ENCODE results near the gene UTP18. TPM values are rescaled to one million over a fixed set of nuclear protein-coding genes. Genes with fewer than 3 reads are reported as not detected.

Gene UTP18
- total and polyA plus RNA-seq, 5 donors from 2014 or later, result 50.2 to 56.7 (median 55.4) TPM

- peaks cover 25 to 42% (median 29%) of the 10 kb centered on the region in 4 donors for H3K4me1 Mint-ChIP-seq
- no peak for DNase-seq
- no peak overlapping the region for H3K27ac ChIP-seq (ENCODE audit: insufficient read depth, low read length, poor library complexity, severe bottlenecking)
- H3K4me1 ChIP-seq (ENCODE audit: control insufficient read depth, insufficient read depth, low read length, poor library complexity, severe bottlenecking), result peaks cover 9% of the 10 kb centered on the region
- no peaks in the 10 kb centered on the region for H3K27me3 Mint-ChIP-seq
- H3K4me3 Mint-ChIP-seq, result no peak overlapping the region
- no peak overlapping the region for H3K4me3 ChIP-seq (ENCODE audit: low read depth, low read length)
- no peak overlapping the region for H3K27ac Mint-ChIP-seq
- H3K9me3 Mint-ChIP-seq, result no peaks in the 10 kb centered on the region
- peaks cover 19% of the 10 kb centered on the region for H3K36me3 ChIP-seq (ENCODE audit: control insufficient read depth, insufficient read depth, low read length)
- no peaks in the 10 kb centered on the region for H3K9me3 ChIP-seq (ENCODE audit: control insufficient read depth in 2 of 2, low read length in 2 of 2)
- H3K27me3 ChIP-seq (ENCODE audit: control insufficient read depth, insufficient read depth, low read length), result no peaks in the 10 kb centered on the region
- peaks cover 25% of the 10 kb centered on the region for H3K36me3 Mint-ChIP-seq
- no peak for ATAC-seq (ENCODE audit: low read depth in 2 of 2)
These were observed 10.0 kb upstream of the UTP18 start for GRCh38 chr17:51250314-51250840.

- peaks cover 25% of the 10 kb centered on the region for H3K36me3 Mint-ChIP-seq
- DNase-seq (no peak), ATAC-seq (ENCODE audit: low read depth in 2 of 2) (no peak)
- Histone ChIP-seq H3K4me3 (ENCODE audit: low read depth, low read length) (no peak overlapping the region), H3K9me3 (ENCODE audit: control insufficient read depth in 2 of 2, low read length in 2 of 2) (no peaks in the 10 kb centered on the region), H3K36me3 (ENCODE audit: control insufficient read depth, insufficient read depth, low read length) (peaks cover 23% of the 10 kb centered on the region), H3K27me3 (ENCODE audit: control insufficient read depth, insufficient read depth, low read length) (no peaks in the 10 kb centered on the region), H3K27ac (ENCODE audit: insufficient read depth, low read length, poor library complexity, severe bottlenecking) (no peak overlapping the region), H3K4me1 (ENCODE audit: control insufficient read depth, insufficient read depth, low read length, poor library complexity, severe bottlenecking) (peaks cover 9% of the 10 kb centered on the region)
- no peaks in the 10 kb centered on the region for H3K9me3 Mint-ChIP-seq
- no peaks in the 10 kb centered on the region for H3K27me3 Mint-ChIP-seq
- H3K4me3 Mint-ChIP-seq, result peak overlapping the region in 2 of 4 donors; percentile 21 to 27
- peaks cover 27 to 48% (median 32%) of the 10 kb centered on the region in 4 donors for H3K4me1 Mint-ChIP-seq
- no peak overlapping the region for H3K27ac Mint-ChIP-seq
These were observed 9.3 kb upstream of the UTP18 start for GRCh38 chr17:51251010-51251409.

GRCh38 chr17:51255673-51256072 lies 4.7 kb upstream of the UTP18 start:
- Mint-ChIP-seq H3K4me1 (peaks cover 31 to 74% (median 59%) of the 10 kb centered on the region in 4 donors), H3K27ac (no peak overlapping the region), H3K27me3 (no peaks in the 10 kb centered on the region), H3K4me3 (peak overlapping the region in 3 of 4 donors; percentile 0 to 36 (median 21)), H3K36me3 (peaks cover 17% of the 10 kb centered on the region), H3K9me3 (peaks cover 0 to 2% (median 0%) of the 10 kb centered on the region in 7 donors)
- H3K27ac ChIP-seq (ENCODE audit: insufficient read depth, low read length, poor library complexity, severe bottlenecking), result no peak overlapping the region
- no peaks in the 10 kb centered on the region for H3K9me3 ChIP-seq (ENCODE audit: control insufficient read depth in 2 of 2, low read length in 2 of 2)
- H3K36me3 ChIP-seq (ENCODE audit: control insufficient read depth, insufficient read depth, low read length), result peaks cover 29% of the 10 kb centered on the region
- no peaks in the 10 kb centered on the region for H3K27me3 ChIP-seq (ENCODE audit: control insufficient read depth, insufficient read depth, low read length)
- no peak for ATAC-seq (ENCODE audit: low read depth in 2 of 2)
- H3K4me1 ChIP-seq (ENCODE audit: control insufficient read depth, insufficient read depth, low read length, poor library complexity, severe bottlenecking), result peaks cover 33% of the 10 kb centered on the region
- no peak overlapping the region for H3K4me3 ChIP-seq (ENCODE audit: low read depth, low read length)
- DNase-seq, result no peak

- Histone ChIP-seq H3K4me1 (ENCODE audit: control insufficient read depth, insufficient read depth, low read length, poor library complexity, severe bottlenecking) (peaks cover 35% of the 10 kb centered on the region), H3K36me3 (ENCODE audit: control insufficient read depth, insufficient read depth, low read length) (peaks cover 27% of the 10 kb centered on the region), H3K9me3 (ENCODE audit: control insufficient read depth in 2 of 2, low read length in 2 of 2) (no peaks in the 10 kb centered on the region), H3K27me3 (ENCODE audit: control insufficient read depth, insufficient read depth, low read length) (no peaks in the 10 kb centered on the region), H3K27ac (ENCODE audit: insufficient read depth, low read length, poor library complexity, severe bottlenecking) (no peak overlapping the region), H3K4me3 (ENCODE audit: low read depth, low read length) (no peak overlapping the region)
- no peak overlapping the region for H3K27ac Mint-ChIP-seq
- peak overlapping the region in 3 of 4 donors; percentile 0 to 36 (median 21) for H3K4me3 Mint-ChIP-seq
- H3K36me3 Mint-ChIP-seq, result peaks cover 12% of the 10 kb centered on the region
- H3K27me3 Mint-ChIP-seq, result no peaks in the 10 kb centered on the region
- H3K9me3 Mint-ChIP-seq, result peaks cover 0 to 2% (median 0%) of the 10 kb centered on the region in 7 donors
- DNase-seq (no peak), ATAC-seq (ENCODE audit: low read depth in 2 of 2) (no peak)
- peaks cover 27 to 75% (median 57%) of the 10 kb centered on the region in 4 donors for H3K4me1 Mint-ChIP-seq
These were observed 4.2 kb upstream of the UTP18 start for GRCh38 chr17:51256101-51256500.

DNA sequence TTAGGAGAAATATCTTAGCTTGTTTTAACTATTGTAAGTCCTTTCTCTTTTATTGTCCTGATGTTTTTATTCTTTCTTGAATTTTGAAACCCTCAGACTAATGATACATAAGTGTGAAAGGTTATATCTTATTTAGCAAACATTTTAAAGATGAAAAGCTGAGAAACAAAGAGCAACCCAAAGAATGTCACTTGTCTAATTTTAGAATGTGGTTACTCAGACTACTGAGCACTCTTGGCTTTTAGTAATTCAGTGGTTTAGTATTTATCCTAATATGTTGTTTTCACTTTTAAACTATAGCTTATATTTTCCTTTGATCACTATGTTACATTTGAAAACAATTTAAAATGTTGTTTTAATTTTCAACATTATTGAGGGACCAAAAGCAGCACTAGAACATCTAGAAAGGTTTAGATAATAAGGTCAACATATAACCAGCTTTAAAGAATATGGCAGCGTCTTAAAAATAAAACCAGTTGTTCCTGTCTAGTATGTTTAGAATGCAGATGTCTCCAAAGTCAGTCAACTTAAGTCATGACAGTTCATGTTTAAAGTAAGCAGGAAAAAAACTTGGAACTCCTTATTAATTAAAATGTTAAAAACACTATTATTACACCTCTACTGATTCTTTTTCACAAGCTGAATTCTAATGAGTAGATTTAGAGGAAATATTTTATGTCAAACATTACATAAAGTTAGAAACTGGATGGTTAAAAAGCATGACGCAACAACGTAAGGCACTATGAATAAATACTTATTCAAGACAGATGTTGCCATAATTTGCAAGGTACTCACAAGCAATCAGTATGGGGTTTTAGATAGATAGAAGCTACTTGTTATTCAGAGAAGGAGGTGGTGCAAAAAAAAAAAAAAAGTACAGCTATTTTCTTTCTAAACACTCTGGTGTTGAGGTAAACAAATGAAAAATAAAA lies 2.9 kb upstream of the UTP18 start:
- H3K9me3 ChIP-seq (ENCODE audit: control insufficient read depth in 2 of 2, low read length in 2 of 2), result no peaks in the 10 kb centered on the region
- no peaks in the 10 kb centered on the region for H3K27me3 ChIP-seq (ENCODE audit: control insufficient read depth, insufficient read depth, low read length)
- DNase-seq (no peak), ATAC-seq (ENCODE audit: low read depth in 2 of 2) (no peak)
- peak overlapping the region; percentile 21 for H3K27ac ChIP-seq (ENCODE audit: insufficient read depth, low read length, poor library complexity, severe bottlenecking)
- H3K4me1 ChIP-seq (ENCODE audit: control insufficient read depth, insufficient read depth, low read length, poor library complexity, severe bottlenecking), result peaks cover 46% of the 10 kb centered on the region
- peaks cover 0 to 2% (median 0%) of the 10 kb centered on the region in 7 donors for H3K9me3 Mint-ChIP-seq
- no peaks in the 10 kb centered on the region for H3K27me3 Mint-ChIP-seq
- H3K4me3 Mint-ChIP-seq, result peak overlapping the region; percentile 94 to 97 (median 97)
- H3K4me1 Mint-ChIP-seq, result peaks cover 30 to 80% (median 63%) of the 10 kb centered on the region in 4 donors
- H3K36me3 Mint-ChIP-seq, result peaks cover 12% of the 10 kb centered on the region
- H3K4me3 ChIP-seq (ENCODE audit: low read depth, low read length), result peak overlapping the region; percentile 87
- H3K27ac Mint-ChIP-seq, result peak overlapping the region in 2 of 3 donors; percentile 32 to 89
- H3K36me3 ChIP-seq (ENCODE audit: control insufficient read depth, insufficient read depth, low read length), result peaks cover 17% of the 10 kb centered on the region

GRCh38 chr17:51258756-51259563 lies 1.4 kb upstream of the UTP18 start:
- H3K4me1 ChIP-seq (ENCODE audit: control insufficient read depth, insufficient read depth, low read length, poor library complexity, severe bottlenecking), result peaks cover 61% of the 10 kb centered on the region
- peak overlapping the region; percentile 97 for H3K27ac ChIP-seq (ENCODE audit: insufficient read depth, low read length, poor library complexity, severe bottlenecking)
- ATAC-seq (ENCODE audit: low read depth in 2 of 2) (no peak), DNase-seq (peak in 1 of 3 donors; percentile 8)
- H3K27me3 ChIP-seq (ENCODE audit: control insufficient read depth, insufficient read depth, low read length), result no peaks in the 10 kb centered on the region
- H3K4me3 ChIP-seq (ENCODE audit: low read depth, low read length), result peak overlapping the region; percentile 87
- no peaks in the 10 kb centered on the region for H3K9me3 ChIP-seq (ENCODE audit: control insufficient read depth in 2 of 2, low read length in 2 of 2)
- peak overlapping the region; percentile 54 to 89 (median 87) for H3K27ac Mint-ChIP-seq
- H3K36me3 Mint-ChIP-seq, result peaks cover 18% of the 10 kb centered on the region
- H3K4me1 Mint-ChIP-seq, result peaks cover 34 to 81% (median 69%) of the 10 kb centered on the region in 4 donors
- peaks cover 0 to 2% (median 0%) of the 10 kb centered on the region in 7 donors for H3K9me3 Mint-ChIP-seq
- peaks cover 24% of the 10 kb centered on the region for H3K36me3 ChIP-seq (ENCODE audit: control insufficient read depth, insufficient read depth, low read length)
- H3K4me3 Mint-ChIP-seq, result peak overlapping the region; percentile 94 to 97 (median 97)
- H3K27me3 Mint-ChIP-seq, result no peaks in the 10 kb centered on the region

DNA sequence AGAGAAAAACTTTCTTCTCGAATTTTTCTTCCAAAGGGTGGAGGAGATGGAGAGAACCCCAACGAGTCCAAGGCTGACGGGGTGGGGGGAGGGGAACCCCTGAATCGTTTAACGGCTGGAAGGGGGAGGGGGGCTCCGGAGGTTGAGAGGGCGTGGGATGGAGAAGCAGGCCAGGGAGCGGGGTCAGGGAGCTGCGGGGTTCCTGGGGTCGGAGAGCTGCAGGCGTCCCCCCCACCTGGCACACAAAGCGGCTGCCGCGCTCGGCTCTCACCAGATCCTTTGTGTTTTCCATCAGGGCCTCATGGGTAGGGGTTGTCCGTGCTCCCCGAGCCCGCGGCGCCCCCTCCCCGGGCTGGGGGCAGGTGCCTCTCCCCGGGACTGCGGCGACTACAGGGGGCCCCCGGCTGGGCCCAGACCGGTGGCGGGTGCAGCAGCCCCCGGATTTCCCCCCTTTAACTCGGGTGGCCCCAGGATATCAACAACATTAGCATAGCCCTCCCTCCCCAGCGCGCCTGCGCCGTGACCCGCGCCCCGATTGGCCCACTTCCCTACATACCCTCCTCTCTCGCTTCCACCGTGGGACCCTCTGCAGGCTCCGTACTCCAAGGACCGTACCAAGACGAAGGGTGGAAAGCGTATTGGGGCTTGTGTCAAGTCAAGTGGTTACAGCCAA lies 646 bp upstream of the UTP18 start, which contains the start of gene MBTD1:
Gene MBTD1, minus strand, starts transcription at position 486 of the 673 bp plus-strand sequence. CDS start 34,888 bp downstream, outside the sequence.
- Histone ChIP-seq H3K27me3 (ENCODE audit: control insufficient read depth, insufficient read depth, low read length) (no peaks in the 10 kb centered on the region), H3K4me3 (ENCODE audit: low read depth, low read length) (peak within 1 kb of the TSS; percentile 99), H3K36me3 (ENCODE audit: control insufficient read depth, insufficient read depth, low read length) (peaks cover 24% of the 10 kb centered on the region), H3K9me3 (ENCODE audit: control insufficient read depth in 2 of 2, low read length in 2 of 2) (no peaks in the 10 kb centered on the region), H3K27ac (ENCODE audit: insufficient read depth, low read length, poor library complexity, severe bottlenecking) (peak within 1 kb of the TSS; percentile 97), H3K4me1 (ENCODE audit: control insufficient read depth, insufficient read depth, low read length, poor library complexity, severe bottlenecking) (peaks cover 54% of the 10 kb centered on the region)
- Mint-ChIP-seq H3K27ac (peak within 1 kb of the TSS; percentile 95 to 99 (median 97)), H3K36me3 (peaks cover 18% of the 10 kb centered on the region), H3K9me3 (peaks cover 0 to 2% (median 0%) of the 10 kb centered on the region in 7 donors), H3K4me3 (peak within 1 kb of the TSS; percentile 97 to 98 (median 97)), H3K27me3 (no peaks in the 10 kb centered on the region), H3K4me1 (peaks cover 26 to 82% (median 65%) of the 10 kb centered on the region in 4 donors)
- peak; percentile 94 to 98 (median 97) for DNase-seq
- ATAC-seq (ENCODE audit: low read depth in 2 of 2), result peak; percentile 87 to 89

Measured in CD4-positive, CD25-positive, alpha-beta regulatory T cell (primary cell).